PFSK-1 (cell line): ENCODE measurements around the gene ARHGAP42.

Experiments used
- FOXP2 ChIP-seq: optimal IDR thresholded peaks from 2 replicates; pipeline ENCODE3; 2011; ENCODE audit warnings: borderline replicate concordance, control low read depth, inconsistent platforms; ENCODE audit not compliant: insufficient read depth; ENCODE audit errors: extremely low read length, extremely low read depth
- POLR2AphosphoS5 ChIP-seq: IDR thresholded peaks from 2 replicates; pipeline ENCODE4 v1.6.1; 2012; ENCODE audit warnings: low read depth, mild to moderate bottlenecking, control low read depth, low read length, moderate library complexity
- SIN3A ChIP-seq: IDR thresholded peaks from 2 replicates; pipeline ENCODE4 v1.6.1; 2012; ENCODE audit warnings: mild to moderate bottlenecking, low read length, moderate library complexity, borderline replicate concordance; ENCODE audit not compliant: insufficient read depth
- TAF1 ChIP-seq: IDR thresholded peaks from 2 replicates; pipeline ENCODE4 v1.6.1; 2012; ENCODE audit warnings: low read length, control low read depth, borderline replicate concordance; ENCODE audit not compliant: insufficient read depth
- TF ChIP-seq, protein P1 (sequence below), 2 experiments: IDR thresholded peaks; 2 replicates each; pipeline versions ENCODE4 v1.6.1 to v1.8.0; 2011 to 2012; ENCODE audit warnings: low read depth in 2 of 2, low read length in 2 of 2, control low read depth in 1 of 2, inconsistent platforms in 1 of 2, mild to moderate bottlenecking in 1 of 2, moderate library complexity in 1 of 2; ENCODE audit not compliant: insufficient read depth in 1 of 2

DNA sequence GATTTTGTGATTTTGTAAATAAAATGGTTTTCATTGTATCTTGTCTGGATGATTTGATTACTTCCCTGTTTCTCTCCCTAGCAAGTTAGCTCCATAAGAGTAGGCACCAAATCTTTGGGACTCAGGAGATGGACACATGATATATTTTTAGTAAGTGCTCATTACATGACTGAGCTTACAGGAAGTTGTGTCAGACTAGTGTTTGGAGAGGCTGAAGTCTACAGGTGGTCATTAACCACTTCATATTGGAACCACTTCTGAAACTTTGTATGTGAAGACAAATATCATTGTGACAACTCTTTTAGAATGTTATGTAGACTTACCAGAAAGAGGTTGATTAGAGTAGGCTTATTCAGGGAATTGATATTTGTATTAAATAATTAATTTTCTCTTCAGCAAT, 19.1 kb downstream of the ARHGAP42 start:
- TF ChIP-seq POLR2AphosphoS5 (no peak), SIN3A (no peak), TAF1 (no peak), FOXP2 (no peak)
- TF ChIP-seq, protein P1, sequence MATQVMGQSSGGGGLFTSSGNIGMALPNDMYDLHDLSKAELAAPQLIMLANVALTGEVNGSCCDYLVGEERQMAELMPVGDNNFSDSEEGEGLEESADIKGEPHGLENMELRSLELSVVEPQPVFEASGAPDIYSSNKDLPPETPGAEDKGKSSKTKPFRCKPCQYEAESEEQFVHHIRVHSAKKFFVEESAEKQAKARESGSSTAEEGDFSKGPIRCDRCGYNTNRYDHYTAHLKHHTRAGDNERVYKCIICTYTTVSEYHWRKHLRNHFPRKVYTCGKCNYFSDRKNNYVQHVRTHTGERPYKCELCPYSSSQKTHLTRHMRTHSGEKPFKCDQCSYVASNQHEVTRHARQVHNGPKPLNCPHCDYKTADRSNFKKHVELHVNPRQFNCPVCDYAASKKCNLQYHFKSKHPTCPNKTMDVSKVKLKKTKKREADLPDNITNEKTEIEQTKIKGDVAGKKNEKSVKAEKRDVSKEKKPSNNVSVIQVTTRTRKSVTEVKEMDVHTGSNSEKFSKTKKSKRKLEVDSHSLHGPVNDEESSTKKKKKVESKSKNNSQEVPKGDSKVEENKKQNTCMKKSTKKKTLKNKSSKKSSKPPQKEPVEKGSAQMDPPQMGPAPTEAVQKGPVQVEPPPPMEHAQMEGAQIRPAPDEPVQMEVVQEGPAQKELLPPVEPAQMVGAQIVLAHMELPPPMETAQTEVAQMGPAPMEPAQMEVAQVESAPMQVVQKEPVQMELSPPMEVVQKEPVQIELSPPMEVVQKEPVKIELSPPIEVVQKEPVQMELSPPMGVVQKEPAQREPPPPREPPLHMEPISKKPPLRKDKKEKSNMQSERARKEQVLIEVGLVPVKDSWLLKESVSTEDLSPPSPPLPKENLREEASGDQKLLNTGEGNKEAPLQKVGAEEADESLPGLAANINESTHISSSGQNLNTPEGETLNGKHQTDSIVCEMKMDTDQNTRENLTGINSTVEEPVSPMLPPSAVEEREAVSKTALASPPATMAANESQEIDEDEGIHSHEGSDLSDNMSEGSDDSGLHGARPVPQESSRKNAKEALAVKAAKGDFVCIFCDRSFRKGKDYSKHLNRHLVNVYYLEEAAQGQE (IDR thresholded peaks at IDR 0.05; ENCODE audit: insufficient read depth in 1 of 2, low read depth in 2 of 2, low read length in 2 of 2) = no peak
